Stimulated activated CD4-positive, alpha-beta T cell treated with anti-CD3 and anti-CD28 coated beads, Interleukin-4, amount 100 ng/mL, for 1 hour (primary cell): ENCODE results near the gene CD3E.
"Not testable (repeated sequence)": the region's sequence is repeated elsewhere in the genome, so short reads cannot be mapped to it uniquely, and the experiment has no call there.

Experiments
- DNase-seq: peaks from one replicate; pipeline ENCODE4 v3.0.0-alpha.2; 2020

CD3E gene

GRCh38 chr11:118291477-118292135, 12.9 kb upstream of the CD3E start:
- DNase-seq = no peak

GRCh38 chr11:118294053-118294452, 10.5 kb upstream of the CD3E start:
- no peak for DNase-seq

- no peak for DNase-seq
Observed at GRCh38 chr11:118295199-118295598, 9.3 kb upstream of the CD3E start.

- peak; percentile 41 for DNase-seq
Observed at GRCh38 chr11:118295815-118296454, 8.6 kb upstream of the CD3E start.

GRCh38 chr11:118301600-118302195, 2.8 kb upstream of the CD3E start:
- DNase-seq = no peak

GRCh38 chr11:118304227-118304567, 333 bp upstream of the CD3E start:
- DNase-seq = no peak

- no peak for DNase-seq
Observed at GRCh38 chr11:118305726-118306125, 1.2 kb downstream of the CD3E start.

- peak; percentile 42 for DNase-seq
Observed at GRCh38 chr11:118306556-118306955, 2.0 kb downstream of the CD3E start.

GRCh38 chr11:118308995-118309528, 4.5 kb downstream of the CD3E start:
- not testable (repeated sequence) for DNase-seq

GRCh38 chr11:118310271-118310670, 5.7 kb downstream of the CD3E start:
- DNase-seq = no peak

- no peak for DNase-seq
Observed at GRCh38 chr11:118310781-118311485, 6.4 kb downstream of the CD3E start.

- no peak for DNase-seq
Observed at GRCh38 chr11:118311518-118311917, 7.0 kb downstream of the CD3E start.

GRCh38 chr11:118312328-118312727, 7.8 kb downstream of the CD3E start:
- DNase-seq = no peak

GRCh38 chr11:118313242-118313641, 8.7 kb downstream of the CD3E start:
- no peak for DNase-seq

- DNase-seq = no peak
Observed at GRCh38 chr11:118314988-118315411, 10.5 kb downstream of the CD3E start.

- DNase-seq = no peak
Observed at GRCh38 chr11:118318124-118318523, 13.6 kb downstream of the CD3E start.

GRCh38 chr11:118318581-118319336, 14.2 kb downstream of the CD3E start:
- DNase-seq = no peak

GRCh38 chr11:118319337-118319707, 14.8 kb downstream of the CD3E start:
- no peak for DNase-seq

- no peak for DNase-seq
Observed at GRCh38 chr11:118320515-118320914, 16.0 kb downstream of the CD3E start.

GRCh38 chr11:118321386-118322082, 17.0 kb downstream of the CD3E start:
- DNase-seq = no peak

- DNase-seq = no peak
Observed at GRCh38 chr11:118322721-118323120, 18.2 kb downstream of the CD3E start.

- no peak for DNase-seq
Observed at GRCh38 chr11:118325283-118325682, 20.8 kb downstream of the CD3E start.
